RCC 7860 (cell line): ENCODE measurements around the gene AQP10.
A peak's percentile ranks its signal among the peaks of the same experiment; 100 is the strongest.
"Not testable (repeated sequence)": the region's sequence is repeated elsewhere in the genome, so short reads cannot be mapped to it uniquely, and the experiment has no call there.

Experiments
- DNase-seq: peaks from one replicate; pipeline ENCODE4 v3.0.0-alpha.2; 2015; ENCODE audit warnings: low spot score
- FAIRE-seq: peaks from 2 replicates; lab custom pipeline; 2012; peaks lifted over from hg19 to GRCh38; lab: Jason Lieb, UNC

Gene AQP10, protein sequence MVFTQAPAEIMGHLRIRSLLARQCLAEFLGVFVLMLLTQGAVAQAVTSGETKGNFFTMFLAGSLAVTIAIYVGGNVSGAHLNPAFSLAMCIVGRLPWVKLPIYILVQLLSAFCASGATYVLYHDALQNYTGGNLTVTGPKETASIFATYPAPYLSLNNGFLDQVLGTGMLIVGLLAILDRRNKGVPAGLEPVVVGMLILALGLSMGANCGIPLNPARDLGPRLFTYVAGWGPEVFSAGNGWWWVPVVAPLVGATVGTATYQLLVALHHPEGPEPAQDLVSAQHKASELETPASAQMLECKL

DNA sequence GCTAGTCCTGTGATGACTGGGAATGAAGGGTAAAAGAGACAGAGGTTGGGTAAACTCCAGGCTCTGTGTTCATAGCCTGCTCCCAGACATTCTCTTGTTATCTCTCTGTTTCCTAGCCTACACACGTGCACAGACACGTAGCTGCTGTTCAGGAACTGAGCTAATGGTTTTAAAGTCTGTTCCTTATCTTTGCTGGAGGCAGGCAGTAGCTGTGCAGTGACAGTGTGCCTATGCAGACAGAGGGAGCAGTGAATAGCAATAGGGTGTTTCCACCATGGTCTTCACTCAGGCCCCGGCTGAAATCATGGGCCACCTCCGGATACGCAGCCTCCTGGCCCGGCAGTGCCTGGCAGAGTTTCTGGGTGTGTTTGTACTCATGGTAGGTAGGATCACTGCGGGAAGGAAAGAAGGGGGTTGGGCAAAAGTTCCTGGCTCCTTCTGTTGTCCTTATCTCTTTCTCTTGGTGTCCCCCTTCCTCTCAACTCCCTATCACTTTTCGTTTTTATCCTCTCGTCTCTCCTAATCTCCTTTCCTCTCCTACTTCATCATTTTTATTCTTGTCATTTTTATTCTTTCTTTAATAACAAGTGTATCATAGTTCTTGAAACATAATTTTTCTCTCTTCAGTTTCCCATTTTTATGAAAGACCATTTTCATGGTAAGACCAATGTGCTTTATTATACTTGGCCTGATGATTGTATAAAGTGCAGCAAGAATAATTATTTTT is at the start of gene AQP10:
AQP10 (plus strand) TSS at position 212 of the 727 bp plus-strand sequence; CDS start at position 275, 63 bp downstream.
- DNase-seq (no peak), FAIRE-seq (no peak)

DNA sequence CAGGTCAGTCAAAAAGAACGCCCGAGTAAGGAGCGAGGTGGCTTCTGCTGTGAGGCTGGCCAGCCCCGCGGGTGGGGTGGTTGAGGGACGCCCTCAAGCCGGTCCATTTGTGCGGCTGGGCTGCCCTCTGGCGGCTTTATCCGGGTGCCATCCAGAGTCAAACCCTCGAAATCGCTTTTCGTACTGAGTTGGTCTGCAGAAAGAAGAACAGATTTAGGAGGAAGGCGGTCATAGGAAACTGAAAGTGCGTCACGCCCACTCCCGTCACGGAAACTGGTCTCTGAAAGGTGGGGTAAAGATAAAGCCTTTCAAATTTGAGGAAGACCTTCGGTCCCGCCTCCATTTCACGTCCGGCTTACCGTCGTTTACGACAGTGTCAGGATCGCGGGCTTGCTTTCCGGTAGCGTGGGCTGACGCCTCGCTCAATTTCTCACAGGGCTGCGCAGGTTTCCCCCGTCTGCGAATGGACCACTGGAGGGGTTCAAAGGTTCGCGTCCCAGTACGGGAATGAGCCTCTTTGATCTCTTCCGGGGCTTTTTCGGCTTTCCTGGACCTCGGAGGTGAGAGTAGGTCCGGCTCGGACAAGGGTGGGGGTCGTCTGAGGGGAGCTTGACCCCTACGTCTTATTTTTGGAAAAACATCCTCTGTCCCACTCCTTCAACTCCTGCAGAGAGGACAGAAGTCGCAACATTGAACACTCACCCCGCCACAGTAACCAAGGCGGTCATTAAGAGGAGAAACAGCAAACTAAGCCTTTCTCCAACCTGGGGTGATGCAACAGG is 48.5 kb upstream of the AQP10 start, which contains the start of gene HAX1:
HAX1 (plus strand) TSS at position 413 of the 782 bp plus-strand sequence; CDS start at position 508, 95 bp downstream.
- DNase-seq (peak; percentile 93), FAIRE-seq (peak; percentile 92)

DNA sequence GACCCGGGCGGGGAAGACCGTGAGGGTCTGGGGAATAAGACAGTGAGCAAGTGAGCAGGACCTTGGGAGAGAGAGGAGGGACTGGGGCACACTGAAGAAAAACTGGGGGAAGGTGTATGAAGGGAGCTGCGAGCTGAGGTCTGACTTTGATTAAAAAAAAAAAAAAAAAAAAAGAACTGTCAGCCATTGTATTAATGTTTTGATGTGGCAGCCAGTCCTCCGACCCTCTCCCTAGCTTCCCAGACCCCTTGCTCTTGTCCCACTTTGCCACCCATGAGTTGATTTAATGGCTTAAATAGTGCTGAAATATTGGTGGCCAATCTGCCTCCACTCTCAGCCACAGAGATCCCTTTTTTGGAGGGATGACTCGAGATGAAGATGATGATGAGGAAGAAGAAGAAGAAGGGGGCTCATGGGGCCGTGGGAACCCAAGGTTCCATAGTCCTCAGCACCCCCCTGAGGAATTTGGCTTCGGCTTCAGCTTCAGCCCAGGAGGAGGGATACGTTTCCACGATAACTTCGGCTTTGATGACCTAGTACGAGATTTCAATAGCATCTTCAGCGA is 47.8 kb upstream of the AQP10 start:
- FAIRE-seq (no peak), DNase-seq (no peak)

DNA sequence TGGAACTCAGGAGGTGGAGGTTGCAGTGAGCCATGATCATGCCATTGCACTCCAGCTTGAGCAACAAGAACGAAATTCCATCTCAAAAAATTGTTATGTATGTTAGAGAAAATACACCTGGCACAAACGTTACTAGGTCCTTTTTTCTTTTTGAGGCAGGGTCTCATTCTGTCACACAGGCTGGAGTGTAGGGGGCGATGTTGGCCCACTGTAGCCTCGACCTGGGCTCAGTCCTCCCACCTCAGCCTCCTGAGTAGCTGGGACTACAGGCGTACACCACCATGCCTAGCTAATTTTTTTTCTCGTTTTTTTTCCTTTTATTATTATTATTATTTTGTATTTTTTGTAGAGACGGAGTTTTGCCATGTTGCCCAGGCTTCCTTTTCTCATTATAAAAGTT is 44.1 kb upstream of the AQP10 start:
- DNase-seq (no peak), FAIRE-seq (no peak)

DNA sequence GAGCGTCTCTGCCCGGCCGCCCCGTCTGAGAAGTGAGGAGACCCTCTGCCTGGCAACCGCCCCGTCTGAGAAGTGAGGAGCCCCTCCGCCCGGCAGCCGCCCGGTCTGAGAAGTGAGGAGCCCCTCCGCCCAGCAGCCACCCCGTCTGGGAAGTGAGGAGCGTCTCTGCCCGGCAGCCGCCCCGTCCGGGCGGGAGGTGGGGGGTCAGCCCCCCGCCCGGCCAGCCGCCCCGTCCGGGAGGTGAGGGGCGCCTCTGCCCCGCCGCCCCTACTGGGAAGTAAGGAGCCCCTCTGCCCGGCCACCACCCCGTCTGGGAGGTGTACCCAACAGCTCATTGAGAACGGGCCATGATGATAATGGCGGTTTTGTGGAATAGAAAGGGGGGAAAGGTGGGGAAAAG is 33.3 kb upstream of the AQP10 start:
- DNase-seq, FAIRE-seq: not testable (repeated sequence)

DNA sequence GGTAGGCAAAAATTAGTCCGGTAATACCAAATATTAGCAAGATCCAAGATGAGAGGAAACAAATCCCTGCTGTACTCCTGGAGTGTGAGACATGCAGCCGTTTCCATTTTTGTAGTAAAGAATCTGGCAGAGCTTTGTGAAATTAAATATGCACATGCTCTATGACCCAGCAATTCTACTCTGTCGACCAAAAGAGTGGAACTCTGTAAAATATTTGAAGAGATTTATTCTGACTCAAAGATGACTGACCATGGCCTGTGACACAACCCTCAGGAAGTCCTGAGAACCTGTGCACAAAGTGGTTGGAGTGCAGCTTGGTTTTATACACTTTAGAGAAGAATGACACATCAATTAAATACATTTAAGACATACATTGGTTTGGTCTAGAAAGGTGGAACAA is 32.2 kb upstream of the AQP10 start:
- FAIRE-seq = no peak

DNA sequence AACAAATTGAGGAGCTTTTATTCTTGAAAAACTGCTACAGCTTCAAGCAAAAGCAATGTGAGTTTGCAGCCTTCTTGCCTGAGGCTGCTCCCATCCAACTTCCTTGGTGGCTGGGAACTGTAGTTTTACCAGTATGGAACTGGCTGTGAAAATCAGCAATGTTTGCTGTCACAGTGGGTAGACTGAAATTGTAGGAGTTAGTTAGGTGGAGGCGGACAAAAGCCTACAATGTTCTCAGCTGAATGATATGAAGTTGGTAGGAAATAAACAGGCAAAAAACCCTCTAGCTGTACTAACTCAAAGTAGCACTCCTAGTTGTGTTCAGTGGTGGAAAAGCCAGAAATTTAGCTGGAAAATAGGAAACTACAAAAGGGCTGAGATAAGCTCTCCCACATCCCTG is 30.0 kb upstream of the AQP10 start:
- DNase-seq (no peak), FAIRE-seq (no peak)

More for the DNA sequence above, 32.2 kb upstream of the AQP10 start:
- DNase-seq = peak; percentile 20

DNA sequence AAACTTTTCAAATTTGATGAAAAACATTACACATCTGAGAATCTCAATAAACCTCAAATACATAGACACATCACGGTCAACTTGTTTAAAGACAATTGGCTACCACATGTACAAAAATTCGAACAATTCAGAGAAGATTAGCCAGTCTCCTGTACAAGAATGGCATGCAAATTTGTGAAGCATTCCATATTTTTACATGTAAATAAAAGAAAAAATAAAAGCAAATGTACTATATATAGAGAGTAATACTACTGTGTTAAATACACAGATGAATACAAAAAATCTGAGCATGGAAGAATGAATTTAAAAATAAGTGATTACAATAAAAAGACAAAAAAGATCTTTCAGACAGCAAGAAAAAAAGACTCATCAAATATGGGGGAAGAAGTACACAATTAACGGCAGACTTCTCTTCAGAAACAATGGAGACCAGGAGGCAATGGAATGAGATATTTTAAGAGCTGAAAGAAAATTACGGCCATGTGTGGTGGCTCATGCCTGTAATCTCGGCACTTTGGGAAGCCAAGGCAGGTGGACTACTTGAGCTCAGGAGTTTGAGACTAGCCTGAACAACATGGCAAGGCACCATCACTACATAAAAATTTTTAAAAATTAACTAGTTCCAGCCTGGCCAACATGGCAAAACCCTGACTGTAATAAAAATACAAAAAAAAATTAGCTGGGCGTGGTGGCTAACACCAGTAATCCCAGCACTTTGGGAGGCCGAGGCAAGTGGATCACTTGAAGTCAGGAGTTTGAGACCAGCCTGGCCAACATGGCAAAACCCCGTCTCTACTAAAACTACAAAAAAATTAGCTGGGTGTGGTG is 25.3 kb upstream of the AQP10 start:
- FAIRE-seq = no peak
- peak; percentile 41 for DNase-seq

DNA sequence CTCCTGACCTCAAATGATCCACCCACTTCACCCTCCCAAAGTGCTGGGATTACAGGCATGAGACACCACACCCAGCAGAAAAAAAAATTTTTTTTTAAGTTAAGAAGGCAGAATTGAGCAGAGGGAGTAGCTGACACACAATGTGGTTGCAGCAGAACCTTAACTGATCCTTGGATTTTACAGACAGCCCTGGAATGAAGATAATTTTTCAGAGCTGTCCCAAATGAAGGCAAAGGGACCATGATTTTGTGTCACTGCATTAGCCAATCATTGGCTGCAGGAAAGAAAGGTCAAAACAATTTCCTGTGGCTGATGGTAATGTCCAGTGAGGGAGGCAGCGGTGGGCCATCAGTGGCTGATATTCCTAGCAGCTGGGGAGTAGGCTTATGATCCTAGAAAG is 19.3 kb upstream of the AQP10 start:
- DNase-seq = no peak

DNA sequence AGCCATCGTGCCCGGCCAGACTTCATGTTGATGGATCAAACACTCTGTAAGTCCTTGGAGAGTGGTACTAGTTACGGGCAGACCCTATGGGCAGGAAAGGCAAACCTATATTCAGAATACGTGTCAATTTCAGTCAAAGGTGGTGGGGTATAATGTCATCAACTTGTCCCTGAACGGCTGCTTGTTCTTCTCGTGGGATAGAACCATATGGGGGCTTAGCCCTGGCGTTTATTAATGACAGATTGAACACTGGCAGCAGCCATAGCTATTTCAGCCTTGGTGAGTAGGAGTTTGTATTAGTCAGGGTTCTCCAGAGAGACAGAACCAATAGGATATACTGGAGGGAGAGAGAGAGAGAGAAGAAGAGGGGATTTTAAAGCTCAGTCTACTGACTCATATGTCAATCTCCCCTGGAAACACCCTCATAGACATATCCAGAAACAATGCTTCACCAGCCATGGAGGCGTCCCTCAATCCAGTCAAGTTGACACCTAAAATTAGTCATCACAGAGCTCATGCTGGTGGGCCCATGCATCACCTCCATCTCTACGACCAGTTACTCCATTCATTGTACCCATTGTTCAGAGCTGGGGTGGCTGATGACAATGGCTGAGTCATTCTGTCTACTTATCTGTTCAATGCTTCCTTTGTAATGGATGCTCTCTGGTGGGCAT is 16.1 kb upstream of the AQP10 start:
- DNase-seq = peak; percentile 94
- FAIRE-seq = no peak

More for the DNA sequence above, 19.3 kb upstream of the AQP10 start:
- FAIRE-seq = no peak

DNA sequence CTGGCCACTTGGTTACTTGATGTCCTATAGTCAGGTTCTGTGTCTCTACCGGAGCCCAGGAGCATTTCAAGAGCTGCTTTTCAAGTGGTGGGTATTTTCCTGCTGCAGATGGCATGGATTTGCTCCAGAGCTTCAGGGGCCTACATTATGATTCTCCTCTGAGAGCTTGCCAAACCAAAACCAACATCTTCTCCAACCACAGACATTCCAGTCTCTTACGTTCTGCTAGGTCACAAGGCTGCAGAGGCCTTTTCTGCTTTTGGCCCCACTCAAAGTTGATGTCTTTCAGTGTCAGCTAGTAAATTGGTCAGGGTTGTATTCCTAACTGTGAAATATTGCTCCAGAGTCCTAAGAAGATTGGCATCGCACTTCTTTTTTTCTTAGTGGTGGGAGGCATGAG is 14.7 kb upstream of the AQP10 start:
- no peak for FAIRE-seq
- DNase-seq = peak; percentile 55

DNA sequence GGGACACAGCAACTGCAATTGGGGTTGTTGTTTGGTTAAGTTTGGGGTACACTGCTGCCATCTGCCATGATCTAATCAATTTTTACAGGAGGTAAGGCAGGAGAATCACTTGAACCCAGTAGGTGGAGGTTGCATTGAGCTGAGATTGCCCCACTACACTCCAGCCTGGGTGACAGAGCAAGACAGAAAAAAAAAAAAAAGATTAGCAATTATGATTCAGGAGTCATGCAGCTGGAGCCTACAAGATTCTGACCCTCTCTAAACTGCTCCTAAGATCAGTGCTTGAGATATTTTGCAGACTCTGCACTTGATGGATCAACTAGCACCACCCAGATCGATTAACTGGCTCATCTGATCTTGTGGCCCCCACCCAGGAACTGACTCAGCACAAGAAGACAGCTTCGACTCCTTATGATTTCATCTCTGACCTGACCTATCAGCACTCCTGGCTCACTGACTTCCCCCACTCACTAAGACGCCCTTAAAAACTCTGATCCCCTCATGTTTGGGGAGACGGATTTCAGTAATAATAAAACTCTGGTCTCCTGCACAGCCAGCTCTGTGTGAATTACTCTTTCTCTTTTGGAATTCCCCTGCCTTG is 13.1 kb upstream of the AQP10 start:
- DNase-seq, FAIRE-seq: not testable (repeated sequence)

DNA sequence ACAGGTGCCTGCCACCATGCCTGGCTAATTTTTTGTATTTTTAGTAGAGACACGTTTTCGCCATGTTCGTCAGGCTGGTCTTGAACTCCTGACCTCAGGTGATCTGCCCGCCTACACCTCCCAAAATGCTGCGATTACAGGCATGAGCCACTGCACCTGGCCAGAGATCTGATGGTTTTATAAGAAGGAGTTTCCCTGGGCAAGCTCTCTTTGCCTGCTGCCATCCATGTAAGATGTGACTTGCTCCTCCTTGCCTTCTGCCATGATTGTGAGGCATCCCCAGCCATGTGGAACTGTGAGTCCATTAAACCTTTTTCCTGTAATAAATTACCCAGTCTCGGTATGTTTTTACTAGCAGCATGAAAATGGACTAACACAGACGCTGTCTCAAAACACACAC is 11.8 kb upstream of the AQP10 start:
- FAIRE-seq, DNase-seq: not testable (repeated sequence)

DNA sequence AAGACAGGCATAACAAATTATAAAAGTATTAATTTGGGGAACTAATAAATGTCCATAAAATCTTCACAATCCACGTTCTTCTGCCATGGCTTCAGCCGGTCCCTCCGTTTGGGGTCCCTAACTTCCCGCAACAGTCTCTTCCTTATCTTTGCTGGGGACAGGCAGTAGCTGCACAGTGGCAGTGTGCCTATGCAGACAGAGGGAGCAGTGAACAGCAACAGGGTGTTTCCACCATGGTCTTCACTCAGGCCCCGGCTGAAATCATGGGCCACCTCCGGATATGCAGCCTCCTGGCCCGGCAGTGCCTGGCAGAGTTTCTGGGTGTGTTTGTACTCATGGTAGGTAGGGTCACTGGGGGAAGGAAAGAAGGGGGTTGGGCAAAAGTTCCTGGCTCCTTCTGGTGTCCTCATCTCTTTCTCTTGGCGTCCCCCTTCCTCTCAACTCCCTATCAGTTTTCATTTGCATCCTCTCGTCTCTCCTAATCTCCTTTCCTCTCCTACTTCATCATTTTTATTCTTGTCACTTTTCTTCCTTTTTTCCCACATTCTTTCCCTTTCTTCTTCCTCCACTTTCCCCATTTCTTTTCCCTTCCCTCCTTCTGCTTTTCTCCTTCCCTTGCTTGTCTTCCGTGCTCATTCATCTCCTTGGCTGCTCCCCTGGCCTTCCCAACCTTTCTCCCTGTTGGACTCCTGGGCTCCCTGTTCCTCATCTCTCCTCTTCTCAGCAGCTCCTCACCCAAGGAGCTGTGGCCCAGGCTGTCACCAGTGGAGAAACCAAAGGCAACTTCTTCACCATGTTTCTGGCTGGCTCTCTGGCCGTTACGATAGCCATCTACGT is 8.4 kb upstream of the AQP10 start:
- not testable (repeated sequence) for FAIRE-seq, DNase-seq

DNA sequence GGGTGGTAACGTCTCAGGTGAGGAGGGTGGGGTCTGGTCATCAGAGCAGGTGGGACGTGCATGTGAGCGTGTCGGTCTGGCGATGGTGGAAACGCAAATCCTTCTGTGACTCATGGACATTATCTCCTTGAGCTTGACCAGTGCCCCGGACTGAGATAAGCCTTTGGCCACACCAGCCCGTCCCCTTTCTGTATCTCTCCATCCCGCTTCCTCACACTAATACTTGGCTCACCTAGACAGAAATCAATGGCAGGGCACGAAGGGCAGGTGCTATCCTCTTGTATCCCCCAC is 7.9 kb upstream of the AQP10 start:
- DNase-seq (no peak), FAIRE-seq (no peak)

DNA sequence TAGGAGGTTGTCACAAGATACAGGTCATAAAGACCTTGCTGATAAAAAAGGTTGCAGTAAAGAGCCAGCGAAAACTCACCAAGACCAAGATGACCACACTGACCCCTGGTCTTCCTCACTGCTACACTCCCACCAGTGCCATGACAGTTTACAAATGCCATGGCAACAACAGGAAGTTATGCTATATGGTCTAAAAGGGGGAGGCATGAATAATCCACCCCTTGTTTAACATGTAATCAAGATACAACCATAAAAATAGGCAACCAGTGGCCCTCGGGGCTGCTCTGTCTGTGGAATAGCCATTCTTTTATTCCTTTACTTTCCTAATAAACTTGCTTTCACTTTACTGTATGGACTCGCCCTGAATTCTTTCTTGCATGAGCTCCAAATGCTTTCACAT is 6.7 kb upstream of the AQP10 start:
- DNase-seq, FAIRE-seq: not testable (repeated sequence)

DNA sequence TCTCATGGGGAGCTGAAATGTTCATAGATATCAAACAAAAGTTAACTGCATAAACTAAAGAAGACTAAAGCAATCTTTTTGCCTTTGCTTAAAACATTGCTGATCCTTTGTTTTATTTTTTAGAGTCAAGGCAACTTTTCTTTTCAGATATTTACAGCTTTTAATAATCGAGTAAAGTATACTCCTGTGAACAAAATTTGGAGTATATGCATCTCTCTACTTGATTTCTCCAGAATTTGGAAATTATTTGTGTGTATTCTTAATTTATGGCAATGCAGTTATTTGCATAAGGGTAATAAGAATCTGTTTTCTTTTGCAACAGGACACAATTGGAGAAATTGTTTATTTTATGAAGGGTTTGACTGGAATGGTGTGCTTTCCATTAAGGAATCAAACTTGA is 4.2 kb upstream of the AQP10 start:
- DNase-seq = no peak
- no peak for FAIRE-seq

DNA sequence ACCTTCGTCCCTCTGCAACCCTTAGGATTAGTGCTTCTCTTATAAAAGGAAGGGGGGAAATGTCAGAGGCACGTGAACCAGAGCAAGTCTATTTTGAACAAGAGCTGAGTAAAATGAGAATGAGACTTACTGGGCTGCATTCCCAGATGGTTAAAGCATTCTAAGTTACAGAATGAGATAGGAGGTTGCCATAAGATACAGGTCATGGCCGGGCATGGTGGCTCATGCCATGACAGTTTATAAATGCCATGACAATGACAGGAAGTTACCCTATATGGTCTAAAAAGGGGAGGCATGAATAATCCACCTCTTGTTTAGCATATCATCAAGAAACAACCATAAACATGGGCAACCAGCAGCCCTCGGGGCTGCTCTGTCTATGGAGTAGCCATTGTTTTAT is 2.5 kb upstream of the AQP10 start:
- FAIRE-seq = no peak
- DNase-seq = no peak

DNA sequence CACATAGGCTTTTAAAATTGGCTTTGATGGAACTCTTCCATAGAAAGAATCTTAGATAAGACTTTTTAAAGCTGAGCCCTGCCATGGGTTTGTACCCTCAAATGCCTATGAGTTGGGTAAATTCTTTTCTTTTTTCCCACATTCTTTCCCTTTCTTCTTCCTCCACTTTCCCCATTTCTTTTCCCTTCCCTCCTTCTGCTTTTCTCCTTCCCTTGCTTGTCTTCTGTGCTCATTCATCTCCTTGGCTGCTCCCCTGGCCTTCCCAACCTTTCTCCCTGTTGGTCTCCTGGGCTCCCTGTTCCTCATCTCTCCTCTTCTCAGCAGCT is 679 bp downstream of the AQP10 start:
- DNase-seq, FAIRE-seq: not testable (repeated sequence)
